Liver (tissue), 9 donors: ENCODE measurements around the gene MMD2. TPM values are rescaled to one million over a fixed set of nuclear protein-coding genes. Genes with fewer than 3 reads are reported as not detected.
"Not testable (repeated sequence)": the region's sequence is repeated elsewhere in the genome, so short reads cannot be mapped to it uniquely, and the experiment has no call there.

Source experiments
- DNase-seq: peaks from one replicate; pipeline ENCODE4 v3.0.0-alpha.2; 2017; ENCODE audit warnings: low spot score
- H3K27ac ChIP-seq, 2 donors: one replicate each; pipeline ENCODE4 v1.7.0; 2013; ENCODE audit warnings: inconsistent platforms in 2 of 2, low read length in 2 of 2, control low read depth in 1 of 2, low read depth in 1 of 2, mild to moderate bottlenecking in 1 of 2
- H3K27me3 ChIP-seq, 4 donors: one replicate each; pipeline versions ENCODE4 v1.6.1 to v1.7.0; 2013; ENCODE audit warnings: low read length in 3 of 4, inconsistent platforms in 1 of 4, mild to moderate bottlenecking in 1 of 4, moderate library complexity in 1 of 4; ENCODE audit not compliant: control insufficient read depth in 4 of 4, insufficient read depth in 4 of 4
- H3K36me3 ChIP-seq, 4 donors: one replicate each; pipeline versions ENCODE4 v1.6.1 to v1.7.0; 2013; ENCODE audit warnings: low read length in 3 of 4, mild to moderate bottlenecking in 3 of 4, low read depth in 1 of 4, moderate library complexity in 1 of 4; ENCODE audit not compliant: control insufficient read depth in 4 of 4, insufficient read depth in 3 of 4
- H3K4me1 ChIP-seq, 4 donors: one replicate each; pipeline versions ENCODE4 v1.6.1 to v1.7.0; 2013; ENCODE audit warnings: low read length in 3 of 4, mild to moderate bottlenecking in 3 of 4, moderate library complexity in 1 of 4; ENCODE audit not compliant: control insufficient read depth in 4 of 4, insufficient read depth in 4 of 4
- H3K4me3 ChIP-seq, 3 donors: one replicate each; pipeline versions ENCODE4 v1.6.1 to v1.7.0; 2013; ENCODE audit warnings: low read length in 3 of 3, control low read depth in 1 of 3, low read depth in 1 of 3, mild to moderate bottlenecking in 1 of 3
- H3K9ac ChIP-seq, 2 donors: one replicate each; pipeline ENCODE4 v1.7.0; 2013; ENCODE audit warnings: low read length in 2 of 2, mild to moderate bottlenecking in 2 of 2, moderate library complexity in 2 of 2, control low read depth in 1 of 2, low read depth in 1 of 2
- H3K9me3 ChIP-seq, 4 donors: one replicate each; pipeline versions ENCODE4 v1.6.1 to v1.7.0; 2013; ENCODE audit warnings: low read length in 3 of 4; ENCODE audit not compliant: control insufficient read depth in 4 of 4
- FOXA1 ChIP-seq: IDR thresholded peaks from 2 replicates; pipeline ENCODE4 v1.6.1; 2016; ENCODE audit warnings: antibody characterized with exemption
- FOXA2 ChIP-seq: IDR thresholded peaks from 2 replicates; pipeline ENCODE4 v1.6.1; 2016; ENCODE audit warnings: antibody characterized with exemption
- GABPA ChIP-seq, 2 donors: IDR thresholded peaks in 1 of 2; conservative IDR thresholded peaks in 1 of 2; 2 replicates each; pipeline ENCODE4 v1.6.1; 2016; ENCODE audit warnings: antibody characterized with exemption in 2 of 2, mild to moderate bottlenecking in 1 of 2, moderate library complexity in 1 of 2
- HNF4A ChIP-seq, 2 donors: conservative IDR thresholded peaks; 2 replicates each; pipeline ENCODE4 v1.6.1; 2016; ENCODE audit warnings: antibody characterized with exemption in 2 of 2, mild to moderate bottlenecking in 2 of 2
- HNF4G ChIP-seq: IDR thresholded peaks from 2 replicates; pipeline ENCODE4 v1.6.1; 2016; ENCODE audit warnings: antibody characterized with exemption
- JUND ChIP-seq, 2 donors: IDR thresholded peaks; 2 replicates each; pipeline ENCODE4 v1.6.1; 2016; ENCODE audit warnings: antibody characterized with exemption in 2 of 2
- MAX ChIP-seq: IDR thresholded peaks from 2 replicates; pipeline ENCODE4 v1.6.1; 2016; ENCODE audit warnings: antibody characterized with exemption
- RAD21 ChIP-seq, 2 donors: IDR thresholded peaks; 2 replicates each; pipeline ENCODE4 v1.6.1; 2016; ENCODE audit warnings: antibody characterized with exemption in 2 of 2, mild to moderate bottlenecking in 2 of 2
- REST ChIP-seq: IDR thresholded peaks from 2 replicates; pipeline ENCODE4 v1.6.1; 2016; ENCODE audit warnings: antibody characterized with exemption, mild to moderate bottlenecking
- RXRA ChIP-seq, 2 donors: IDR thresholded peaks; 2 replicates each; pipeline ENCODE4 v1.6.1; 2017 to 2018; ENCODE audit warnings: antibody characterized with exemption in 2 of 2, mild to moderate bottlenecking in 1 of 2
- SP1 ChIP-seq: IDR thresholded peaks from 2 replicates; pipeline ENCODE4 v1.6.1; 2018; ENCODE audit warnings: antibody characterized with exemption, mild to moderate bottlenecking
- TAF1 ChIP-seq: conservative IDR thresholded peaks from 2 replicates; pipeline ENCODE4 v1.6.1; 2016; ENCODE audit warnings: antibody characterized with exemption, mild to moderate bottlenecking
- YY1 ChIP-seq: IDR thresholded peaks from 2 replicates; pipeline ENCODE4 v1.6.1; 2016; ENCODE audit warnings: antibody characterized with exemption, mild to moderate bottlenecking
- WGBS: extraction: QIAGEN DNeasy Blood & Tissue Kit; methylation state at CpG from one replicate; pipeline ENCODE4 v1.1.7; 2013; 5-methylcytosine and 5-hydroxymethylcytosine counted together
- polyA plus RNA-seq, 2 donors: library from polyadenylated mRNA; stranded (reverse) in 1 of 2; unstranded in 1 of 2; fragments of 200-250 nt in 1 of 2; fragments of >200 nt in 1 of 2; fragmentation: Nextera tagmentation in 1 of 2; extraction: Ambion mirVana in 1 of 2; gene quantifications; one replicate each; pipeline versions ENCODE4 v1.2.1 to v1.2.3, GENCODE V29; 2013 to 2015
- total RNA-seq, 2 donors: library from RNA; depleted of rRNA; stranded (reverse); fragments of >200 nt; gene quantifications; one replicate each; pipeline ENCODE4 v1.2.3, GENCODE V29; 2014
- TF ChIP-seq, protein P1 (sequence below): fragments of 150-350 bp; IDR thresholded peaks from 2 replicates; pipeline ENCODE4 v1.5.1; 2017; ENCODE audit warnings: improper control_type of control experiment, low read depth, low read length; ENCODE audit not compliant: missing input control
- TF ChIP-seq, protein P2 (sequence below): IDR thresholded peaks from 2 replicates; pipeline ENCODE4 v1.6.1; 2016; ENCODE audit warnings: antibody characterized with exemption
- TF ChIP-seq, protein P3 (sequence below): IDR thresholded peaks from 2 replicates; pipeline ENCODE4 v1.6.1; 2016; ENCODE audit warnings: antibody characterized with exemption
- donor health status: healthy.
- donor health status: healthy.
- donor health status: healthy.
- donor health status: healthy.
- donor health status: healthy.

The MMD2 gene
- total and polyA plus RNA-seq, 4 donors: not detected

DNA sequence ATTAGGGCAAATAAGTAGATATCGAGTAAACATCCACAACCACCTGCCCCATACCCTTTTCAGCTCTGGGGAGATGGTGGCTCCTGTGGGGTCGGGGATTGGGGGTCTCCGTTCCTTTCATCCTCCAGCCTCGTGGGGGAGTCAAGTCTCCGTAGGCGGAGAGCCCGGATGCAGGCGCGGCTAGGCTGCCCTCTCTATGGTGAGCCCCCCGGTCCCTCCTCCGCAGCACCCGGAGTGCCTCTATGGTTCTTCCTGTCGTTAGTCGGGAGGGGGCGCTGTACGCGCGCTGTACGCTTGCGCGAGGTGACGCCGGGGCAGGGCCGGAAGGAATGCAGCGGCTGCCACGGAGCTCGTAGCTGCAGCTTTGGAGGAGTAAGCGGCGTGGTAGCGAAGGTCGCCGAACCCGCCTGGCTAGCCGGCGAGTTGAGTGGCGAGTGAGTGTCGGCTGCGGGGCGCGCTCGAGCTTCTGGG, 14.8 kb upstream of the MMD2 start:
- H3K27me3 ChIP-seq: no peaks in the 10 kb centered on the region
- peak overlapping the region; percentile 88 to 92 for H3K27ac ChIP-seq
- peaks cover 9 to 13% (median 12%) of the 10 kb centered on the region in 4 donors for H3K36me3 ChIP-seq
- peak; percentile 10 to 52 for TF ChIP-seq RXRA (IDR thresholded peaks at IDR 0.05)
- no peak for TF ChIP-seq HNF4A (conservative IDR thresholded peaks at IDR 0.05)
- TF ChIP-seq, protein P1, sequence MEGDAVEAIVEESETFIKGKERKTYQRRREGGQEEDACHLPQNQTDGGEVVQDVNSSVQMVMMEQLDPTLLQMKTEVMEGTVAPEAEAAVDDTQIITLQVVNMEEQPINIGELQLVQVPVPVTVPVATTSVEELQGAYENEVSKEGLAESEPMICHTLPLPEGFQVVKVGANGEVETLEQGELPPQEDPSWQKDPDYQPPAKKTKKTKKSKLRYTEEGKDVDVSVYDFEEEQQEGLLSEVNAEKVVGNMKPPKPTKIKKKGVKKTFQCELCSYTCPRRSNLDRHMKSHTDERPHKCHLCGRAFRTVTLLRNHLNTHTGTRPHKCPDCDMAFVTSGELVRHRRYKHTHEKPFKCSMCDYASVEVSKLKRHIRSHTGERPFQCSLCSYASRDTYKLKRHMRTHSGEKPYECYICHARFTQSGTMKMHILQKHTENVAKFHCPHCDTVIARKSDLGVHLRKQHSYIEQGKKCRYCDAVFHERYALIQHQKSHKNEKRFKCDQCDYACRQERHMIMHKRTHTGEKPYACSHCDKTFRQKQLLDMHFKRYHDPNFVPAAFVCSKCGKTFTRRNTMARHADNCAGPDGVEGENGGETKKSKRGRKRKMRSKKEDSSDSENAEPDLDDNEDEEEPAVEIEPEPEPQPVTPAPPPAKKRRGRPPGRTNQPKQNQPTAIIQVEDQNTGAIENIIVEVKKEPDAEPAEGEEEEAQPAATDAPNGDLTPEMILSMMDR: peak; percentile 74
- peak; percentile 64 to 79 for TF ChIP-seq RAD21 (IDR thresholded peaks at IDR 0.05)
- H3K4me3 ChIP-seq: peak overlapping the region; percentile 70 to 81 (median 72)
- H3K9me3 ChIP-seq: no peaks in the 10 kb centered on the region
- H3K9ac ChIP-seq: no peak overlapping the region
- WGBS: 3% methylated on average over 41 of the region's 41 CpGs
- H3K4me1 ChIP-seq: peaks cover 0 to 2% (median 0%) of the 10 kb centered on the region in 4 donors
- DNase-seq: peak; percentile 92

DNA sequence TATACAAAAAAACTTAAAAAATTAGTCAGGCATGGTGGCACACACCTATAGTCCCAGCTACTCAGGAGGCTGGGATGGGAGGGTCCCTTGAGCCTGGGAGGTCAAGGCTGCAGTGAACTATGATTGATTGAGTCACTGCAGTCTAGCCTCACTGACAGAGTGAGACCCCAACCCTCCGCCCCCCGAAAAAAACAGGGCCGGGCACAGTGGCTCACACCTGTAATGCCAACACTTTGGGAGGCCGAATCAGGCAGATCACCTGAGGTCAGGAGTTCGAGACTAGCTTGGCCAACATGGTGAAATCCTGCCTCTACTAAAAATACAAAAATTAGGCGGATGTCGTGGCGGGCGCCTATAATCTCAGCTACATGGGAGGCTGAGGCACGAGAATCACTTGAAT, 13.5 kb upstream of the MMD2 start:
- not testable (repeated sequence) for H3K4me3 ChIP-seq, H3K9ac ChIP-seq, H3K27me3 ChIP-seq, H3K9me3 ChIP-seq, H3K4me1 ChIP-seq, H3K27ac ChIP-seq, DNase-seq, H3K36me3 ChIP-seq
- 76% methylated on average over 10 of the region's 10 CpGs for WGBS

- Histone ChIP-seq H3K27me3 (no peaks in the 10 kb centered on the region), H3K9ac (no peak overlapping the region), H3K9me3 (no peaks in the 10 kb centered on the region), H3K4me1 (no peaks in the 10 kb centered on the region), H3K4me3 (no peak overlapping the region), H3K36me3 (no peaks in the 10 kb centered on the region), H3K27ac (no peak overlapping the region)
- TF ChIP-seq HNF4G (no peak), RAD21 (IDR thresholded peaks at IDR 0.05) (no peak), GABPA (IDR thresholded peaks at IDR 0.05 in 1 of 2, conservative IDR thresholded peaks at IDR 0.05 in 1 of 2) (no peak), JUND (IDR thresholded peaks at IDR 0.05) (no peak), HNF4A (conservative IDR thresholded peaks at IDR 0.05) (no peak), MAX (no peak), REST (no peak), RXRA (IDR thresholded peaks at IDR 0.05) (no peak), TAF1 (no peak), FOXA1 (no peak), SP1 (no peak), FOXA2 (no peak), YY1 (no peak)
- TF ChIP-seq, protein P2, sequence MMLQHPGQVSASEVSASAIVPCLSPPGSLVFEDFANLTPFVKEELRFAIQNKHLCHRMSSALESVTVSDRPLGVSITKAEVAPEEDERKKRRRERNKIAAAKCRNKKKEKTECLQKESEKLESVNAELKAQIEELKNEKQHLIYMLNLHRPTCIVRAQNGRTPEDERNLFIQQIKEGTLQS: no peak
- TF ChIP-seq, protein P1: no peak
- TF ChIP-seq, protein P3, sequence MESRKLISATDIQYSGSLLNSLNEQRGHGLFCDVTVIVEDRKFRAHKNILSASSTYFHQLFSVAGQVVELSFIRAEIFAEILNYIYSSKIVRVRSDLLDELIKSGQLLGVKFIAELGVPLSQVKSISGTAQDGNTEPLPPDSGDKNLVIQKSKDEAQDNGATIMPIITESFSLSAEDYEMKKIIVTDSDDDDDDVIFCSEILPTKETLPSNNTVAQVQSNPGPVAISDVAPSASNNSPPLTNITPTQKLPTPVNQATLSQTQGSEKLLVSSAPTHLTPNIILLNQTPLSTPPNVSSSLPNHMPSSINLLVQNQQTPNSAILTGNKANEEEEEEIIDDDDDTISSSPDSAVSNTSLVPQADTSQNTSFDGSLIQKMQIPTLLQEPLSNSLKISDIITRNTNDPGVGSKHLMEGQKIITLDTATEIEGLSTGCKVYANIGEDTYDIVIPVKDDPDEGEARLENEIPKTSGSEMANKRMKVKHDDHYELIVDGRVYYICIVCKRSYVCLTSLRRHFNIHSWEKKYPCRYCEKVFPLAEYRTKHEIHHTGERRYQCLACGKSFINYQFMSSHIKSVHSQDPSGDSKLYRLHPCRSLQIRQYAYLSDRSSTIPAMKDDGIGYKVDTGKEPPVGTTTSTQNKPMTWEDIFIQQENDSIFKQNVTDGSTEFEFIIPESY: no peak
- no peak for DNase-seq
- WGBS: 83% methylated on average over 11 of the region's 11 CpGs
These were observed 6.5 kb upstream of the MMD2 start for GRCh38 chr7:4965295-4966022.
